Mesendoderm (in vitro differentiated cells): ENCODE results near the gene E2F3. TPM values are rescaled to one million over a fixed set of nuclear protein-coding genes. Genes with fewer than 3 reads are reported as not detected.

Source experiments
- DNase-seq: peaks from one replicate; pipeline ENCODE4 v3.0.0; 2013
- H2AK5ac ChIP-seq: 2 replicates; pipeline ENCODE4 v1.6.1; 2013; ENCODE audit warnings: low read length, inconsistent platforms
- H2BK120ac ChIP-seq: 2 replicates; pipeline ENCODE4 v1.6.1; 2013; ENCODE audit warnings: low read depth, mild to moderate bottlenecking, low read length, moderate library complexity, mixed read lengths
- H2BK15ac ChIP-seq: replicated peaks from 2 replicates; pipeline ENCODE4 v1.6.1; 2013; ENCODE audit warnings: low read depth, mild to moderate bottlenecking, moderate library complexity
- H2BK5ac ChIP-seq: 2 replicates; pipeline ENCODE4 v1.6.1; 2013; ENCODE audit warnings: low read length, inconsistent platforms
- H3K18ac ChIP-seq: 2 replicates; pipeline ENCODE4 v1.6.1; 2013; ENCODE audit warnings: mild to moderate bottlenecking, low read length, mixed read lengths
- H3K23ac ChIP-seq: one replicate; pipeline ENCODE4 v1.6.1; 2013; ENCODE audit warnings: low read length
- H3K27ac ChIP-seq: 2 replicates; pipeline ENCODE4 v1.5.1; 2013; ENCODE audit warnings: low read depth, mild to moderate bottlenecking, inconsistent platforms, low read length, moderate library complexity
- H3K27me3 ChIP-seq: 2 replicates; pipeline ENCODE4 v1.6.1; 2013; ENCODE audit warnings: low read length, control low read depth, mild to moderate bottlenecking, inconsistent platforms; ENCODE audit not compliant: insufficient read depth, poor library complexity
- H3K36me3 ChIP-seq: 2 replicates; pipeline ENCODE4 v1.6.1; 2013; ENCODE audit warnings: low read length, inconsistent platforms; ENCODE audit not compliant: control insufficient read depth, insufficient read depth
- H3K4ac ChIP-seq: one replicate; pipeline ENCODE4 v1.6.1; 2013; ENCODE audit warnings: low read depth, mild to moderate bottlenecking, low read length, moderate library complexity
- H3K4me1 ChIP-seq: 2 replicates; pipeline ENCODE4 v1.6.1; 2013; ENCODE audit warnings: low read depth, low read length, inconsistent platforms; ENCODE audit not compliant: control insufficient read depth
- H3K4me2 ChIP-seq: 2 replicates; pipeline ENCODE4 v1.6.1; 2013; ENCODE audit warnings: low read length
- H3K4me3 ChIP-seq: 2 replicates; pipeline ENCODE4 v1.5.1; 2013; ENCODE audit warnings: mild to moderate bottlenecking, low read length
- H3K56ac ChIP-seq: one replicate; pipeline ENCODE4 v1.6.1; 2013; ENCODE audit warnings: low read length
- H3K79me1 ChIP-seq: 2 replicates; pipeline ENCODE4 v1.6.1; 2013; ENCODE audit warnings: low read length, inconsistent platforms
- H3K79me2 ChIP-seq: 2 replicates; pipeline ENCODE4 v1.6.1; 2013; ENCODE audit warnings: mild to moderate bottlenecking, low read length; ENCODE audit not compliant: control insufficient read depth, insufficient read depth
- H3K9ac ChIP-seq: 2 replicates; pipeline ENCODE4 v1.6.1; 2013; ENCODE audit warnings: low read length, inconsistent platforms
- H4K5ac ChIP-seq: one replicate; pipeline ENCODE4 v1.6.1; 2013; ENCODE audit warnings: low read length
- H4K8ac ChIP-seq: one replicate; pipeline ENCODE4 v1.6.1; 2013; ENCODE audit warnings: low read depth, mild to moderate bottlenecking, control low read depth, low read length, moderate library complexity
- WGBS: extraction: QIAGEN DNeasy Blood & Tissue Kit; methylation state at CpG from one replicate; pipeline ENCODE4 v1.1.7; 2013; ENCODE audit warnings: low lambda C conversion rate, missing lambda C conversion rate; ENCODE audit not compliant: insufficient coverage; ENCODE audit errors: extremely low coverage; 5-methylcytosine and 5-hydroxymethylcytosine counted together
- polyA plus RNA-seq, 2 experiments: library from polyadenylated mRNA; stranded (reverse); fragments of 200-250 nt; gene quantifications; one replicate each; pipeline ENCODE4 v1.2.3, GENCODE V29; 2013

Gene E2F3
- 34.9 TPM for polyA plus RNA-seq (2013, experiment 1 of 2)
- 33.1 TPM for polyA plus RNA-seq (2013, experiment 2 of 2)

GRCh38 chr6:20401205-20402091 is at the start of gene E2F3:
TSS of gene E2F3 (plus strand) at chr6:20401879. CDS start at chr6:20402233, 354 bp downstream.
- Histone ChIP-seq H2AK5ac (no peak within 1 kb of the TSS), H3K4me2 (peak within 1 kb of the TSS; percentile 100), H3K23ac (no peak within 1 kb of the TSS), H2BK15ac (no peak within 1 kb of the TSS), H3K36me3 (no peaks in the 10 kb centered on the region), H3K9ac (peak within 1 kb of the TSS; percentile 88), H3K56ac (peak within 1 kb of the TSS; percentile 86), H2BK5ac (peak within 1 kb of the TSS; percentile 50), H3K4ac (peak within 1 kb of the TSS; percentile 100), H4K8ac (peak within 1 kb of the TSS; percentile 98), H3K79me1 (no peaks in the 10 kb centered on the region), H4K5ac (no peak within 1 kb of the TSS), H3K27ac (peak within 1 kb of the TSS; percentile 93), H3K18ac (peak within 1 kb of the TSS; percentile 100), H3K27me3 (no peaks in the 10 kb centered on the region), H3K4me3 (peak within 1 kb of the TSS; percentile 80), H2BK120ac (peak within 1 kb of the TSS; percentile 95), H3K79me2 (peaks cover 31% of the 10 kb centered on the region), H3K4me1 (no peaks in the 10 kb centered on the region)
- peak; percentile 100 for DNase-seq
- WGBS: no CpG with 5 or more reads among the region's 63 CpGs

GRCh38 chr6:20352346-20352745 is 49.3 kb upstream of the E2F3 start:
- Histone ChIP-seq H3K18ac (no peak overlapping the region), H2BK120ac (no peak overlapping the region), H4K8ac (no peak overlapping the region), H3K9ac (no peak overlapping the region), H3K27me3 (no peaks in the 10 kb centered on the region), H3K23ac (no peak overlapping the region), H3K56ac (no peak overlapping the region), H3K27ac (no peak overlapping the region), H3K4me1 (no peaks in the 10 kb centered on the region), H3K4me2 (no peak overlapping the region), H3K79me1 (no peaks in the 10 kb centered on the region), H3K79me2 (no peaks in the 10 kb centered on the region), H2BK5ac (no peak overlapping the region), H2BK15ac (no peak overlapping the region), H4K5ac (no peak overlapping the region), H3K4ac (no peak overlapping the region), H2AK5ac (no peak overlapping the region), H3K4me3 (no peak overlapping the region), H3K36me3 (no peaks in the 10 kb centered on the region)
- DNase-seq: no peak
- no CpG with 5 or more reads among the region's 4 CpGs for WGBS

GRCh38 chr6:20353134-20353533 is 48.5 kb upstream of the E2F3 start:
- Histone ChIP-seq H3K27ac (no peak overlapping the region), H3K23ac (no peak overlapping the region)
- no CpG with 5 or more reads among the region's 5 CpGs for WGBS

GRCh38 chr6:20354366-20354765 is 47.3 kb upstream of the E2F3 start:
- Histone ChIP-seq H3K23ac (no peak overlapping the region), H3K56ac (no peak overlapping the region), H2BK5ac (no peak overlapping the region), H3K27ac (no peak overlapping the region), H3K4me2 (no peak overlapping the region), H3K79me2 (no peaks in the 10 kb centered on the region), H4K8ac (no peak overlapping the region), H3K4me3 (no peak overlapping the region), H3K9ac (no peak overlapping the region), H2BK15ac (no peak overlapping the region), H3K79me1 (no peaks in the 10 kb centered on the region), H2AK5ac (no peak overlapping the region), H3K18ac (no peak overlapping the region), H3K4ac (no peak overlapping the region), H2BK120ac (no peak overlapping the region), H3K4me1 (no peaks in the 10 kb centered on the region), H3K36me3 (no peaks in the 10 kb centered on the region), H4K5ac (no peak overlapping the region), H3K27me3 (no peaks in the 10 kb centered on the region)
- WGBS: no CpG with 5 or more reads among the region's 3 CpGs
- no peak for DNase-seq

More at GRCh38 chr6:20353134-20353533, 48.5 kb upstream of the E2F3 start:
- no peak overlapping the region for H4K8ac ChIP-seq
- no peaks in the 10 kb centered on the region for H3K36me3 ChIP-seq
- no peak overlapping the region for H3K4ac ChIP-seq
- no peak overlapping the region for H4K5ac ChIP-seq
- H3K4me3 ChIP-seq: no peak overlapping the region
- no peak overlapping the region for H2BK15ac ChIP-seq
- H3K79me2 ChIP-seq: no peaks in the 10 kb centered on the region
- no peak overlapping the region for H2BK5ac ChIP-seq
- no peak overlapping the region for H3K56ac ChIP-seq
- H3K4me2 ChIP-seq: no peak overlapping the region
- H3K18ac ChIP-seq: no peak overlapping the region
- H2AK5ac ChIP-seq: no peak overlapping the region
- no peak overlapping the region for H3K9ac ChIP-seq
- H2BK120ac ChIP-seq: no peak overlapping the region
- no peaks in the 10 kb centered on the region for H3K4me1 ChIP-seq
- H3K27me3 ChIP-seq: no peaks in the 10 kb centered on the region
- H3K79me1 ChIP-seq: no peaks in the 10 kb centered on the region
- DNase-seq: no peak

- 100% methylated on average over 2 of the region's 6 CpGs for WGBS
These were observed 41.1 kb upstream of the E2F3 start for GRCh38 chr6:20360471-20361119.

More at GRCh38 chr6:20360471-20361119, 41.1 kb upstream of the E2F3 start:
- Histone ChIP-seq H3K23ac (no peak overlapping the region), H3K79me1 (no peaks in the 10 kb centered on the region), H2BK120ac (no peak overlapping the region), H3K9ac (no peak overlapping the region), H3K56ac (no peak overlapping the region), H4K8ac (no peak overlapping the region), H3K27me3 (no peaks in the 10 kb centered on the region), H3K4ac (no peak overlapping the region), H3K4me2 (no peak overlapping the region), H4K5ac (no peak overlapping the region), H3K4me3 (no peak overlapping the region), H2BK5ac (no peak overlapping the region), H3K79me2 (no peaks in the 10 kb centered on the region), H2BK15ac (no peak overlapping the region), H3K27ac (no peak overlapping the region), H3K18ac (no peak overlapping the region), H3K36me3 (no peaks in the 10 kb centered on the region), H3K4me1 (no peaks in the 10 kb centered on the region), H2AK5ac (no peak overlapping the region)
- no peak for DNase-seq
